HG02938 (cell line): ENCODE results near the gene ZNF490.

Experiments used
- ATAC-seq: cut with Tn5 transposase; IDR thresholded peaks from one replicate; pipeline ENCODE4 v1.9.1; 2021; ENCODE audit warnings: mild to moderate bottlenecking, moderate library complexity; ENCODE audit not compliant: unreplicated experiment

The ZNF490 gene

GRCh38 chr19:12546068-12546467, 64.5 kb downstream of the ZNF490 start:
- no peak for ATAC-seq

DNA sequence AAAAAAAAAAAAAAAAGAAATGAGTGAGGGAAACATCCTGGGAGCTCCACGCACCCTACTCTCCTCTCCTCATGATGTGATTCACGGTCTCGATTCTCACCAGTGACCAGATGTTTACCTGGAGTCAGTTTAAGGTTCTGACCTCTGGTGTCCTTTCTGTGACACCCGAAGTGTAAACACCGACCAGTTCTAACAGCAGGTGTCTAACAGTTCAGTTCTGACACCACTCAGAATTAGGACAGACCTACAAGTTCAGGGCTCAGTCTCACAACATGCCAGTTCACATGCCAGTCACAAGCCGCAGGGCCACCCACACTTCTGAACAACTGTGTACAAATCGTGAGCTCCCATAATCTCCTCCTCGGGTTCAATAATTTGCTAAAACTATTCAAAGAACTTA, 65.3 kb downstream of the ZNF490 start:
- no peak for ATAC-seq

- no peak for ATAC-seq
Observed at GRCh38 chr19:12544401-12544876, 66.2 kb downstream of the ZNF490 start.

GRCh38 chr19:12543855-12544254, 66.8 kb downstream of the ZNF490 start:
- no peak for ATAC-seq
